IMR-90 (cell line): Measurements from ENCODE around the gene SLTM. TPM values are rescaled to one million over a fixed set of nuclear protein-coding genes. Genes with fewer than 3 reads are reported as not detected.
"Not testable (repeated sequence)": the region's sequence is repeated elsewhere in the genome, so short reads cannot be mapped to it uniquely, and the experiment has no call there.

ENCODE experiments used
- ATAC-seq: fragments of 200-7000 bp; cut with Tn5 transposase; 2 replicates; pipeline ENCODE4 v1.9.1; 2020; ENCODE audit warnings: low read depth, mild to moderate bottlenecking, moderate library complexity
- BruUV-seq: library from RNA; stranded (reverse); fragments of 400-500 nt; replicated peaks from 2 replicates; lab custom pipeline; 2021; lab: Mats Ljungman, UMichigan
- CTCF ChIA-PET: fragments of 300-600 bp; formaldehyde crosslinking; extraction: SDS; loops from one replicate; lab custom pipeline; 2021; ENCODE audit warnings: antibody characterized with exemption; lab: Yijun Ruan, JAX
- POLR2A ChIA-PET: fragments of 300-600 bp; sonication (Branson Sonifier 250); formaldehyde crosslinking; loops from one replicate; lab custom pipeline; 2022; ENCODE audit warnings: antibody characterized with exemption; ENCODE audit not compliant: unreplicated experiment; lab: Charles Lee
- DNase-seq: peaks from one replicate; pipeline ENCODE4 v3.0.0; 2013
- H2AFZ ChIP-seq: replicated peaks from 2 replicates; pipeline ENCODE3; 2013; ENCODE audit warnings: low read length, mild to moderate bottlenecking; ENCODE audit not compliant: poor library complexity
- H2AK5ac ChIP-seq: 2 replicates; pipeline ENCODE4 v1.6.1; 2013; ENCODE audit warnings: low read depth, low read length, inconsistent platforms
- H2AK9ac ChIP-seq: replicated peaks from 2 replicates; pipeline ENCODE3; 2013; ENCODE audit warnings: mild to moderate bottlenecking, low read depth, low read length, moderate library complexity; ENCODE audit not compliant: poor library complexity
- H2BK120ac ChIP-seq: 2 replicates; pipeline ENCODE4 v1.6.1; 2013; ENCODE audit warnings: low read depth, low read length, inconsistent platforms
- H2BK15ac ChIP-seq: 3 replicates; pipeline ENCODE4 v1.6.1; 2013; ENCODE audit warnings: low read depth, low read length, inconsistent platforms
- H2BK20ac ChIP-seq: 2 replicates; pipeline ENCODE4 v1.6.1; 2013; ENCODE audit warnings: low read depth, mild to moderate bottlenecking, inconsistent platforms, low read length, moderate library complexity
- H2BK5ac ChIP-seq: 2 replicates; pipeline ENCODE4 v1.6.1; 2013; ENCODE audit warnings: mild to moderate bottlenecking, low read depth, low read length, inconsistent platforms; ENCODE audit not compliant: poor library complexity, severe bottlenecking
- H3K14ac ChIP-seq: replicated peaks from 2 replicates; pipeline ENCODE4 v1.6.1; 2013; ENCODE audit warnings: low read depth, low read length, inconsistent platforms
- H3K18ac ChIP-seq: 2 replicates; pipeline ENCODE4 v1.6.1; 2013; ENCODE audit warnings: low read depth, low read length, control low read depth
- H3K23ac ChIP-seq: 2 replicates; pipeline ENCODE4 v1.6.1; 2013; ENCODE audit warnings: low read depth, low read length, inconsistent platforms
- H3K27ac ChIP-seq: 2 replicates; pipeline ENCODE4 v1.5.1; 2013; ENCODE audit warnings: mild to moderate bottlenecking, control low read depth, low read length; ENCODE audit not compliant: insufficient read depth
- H3K27me3 ChIP-seq: 2 replicates; pipeline ENCODE4 v1.6.1; 2013; ENCODE audit warnings: low read length; ENCODE audit not compliant: control insufficient read depth, insufficient read depth
- H3K36me3 ChIP-seq: 2 replicates; pipeline ENCODE4 v1.6.1; 2013; ENCODE audit warnings: low read length, mixed read lengths; ENCODE audit not compliant: control insufficient read depth, insufficient read depth
- H3K4ac ChIP-seq: 2 replicates; pipeline ENCODE4 v1.6.1; 2013; ENCODE audit warnings: low read depth, low read length, inconsistent platforms
- H3K4me1 ChIP-seq: 2 replicates; pipeline ENCODE4 v1.6.1; 2013; ENCODE audit warnings: low read length, mixed read lengths; ENCODE audit not compliant: control insufficient read depth, insufficient read depth
- H3K4me2 ChIP-seq: 2 replicates; pipeline ENCODE4 v1.6.1; 2013; ENCODE audit warnings: low read depth, mild to moderate bottlenecking, control low read depth, low read length, moderate library complexity
- H3K4me3 ChIP-seq: 2 replicates; pipeline ENCODE4 v1.5.1; 2013; ENCODE audit warnings: low read depth, mild to moderate bottlenecking, control low read depth, low read length, moderate library complexity; ENCODE audit not compliant: insufficient read depth
- H3K56ac ChIP-seq: 2 replicates; pipeline ENCODE4 v1.6.1; 2013; ENCODE audit warnings: low read length, inconsistent platforms; ENCODE audit not compliant: insufficient read depth; ENCODE audit errors: extremely low read depth
- H3K79me1 ChIP-seq, 2 experiments: 2 replicates each; pipeline ENCODE4 v1.6.1; 2013; ENCODE audit warnings: low read length in 2 of 2, inconsistent platforms in 1 of 2, low read depth in 1 of 2
- H3K9ac ChIP-seq: 2 replicates; pipeline ENCODE4 v1.6.1; 2013; ENCODE audit warnings: low read depth, low read length, control low read depth
- H3K9me1 ChIP-seq: 2 replicates; pipeline ENCODE4 v1.6.1; 2013; ENCODE audit warnings: low read length, inconsistent platforms; ENCODE audit not compliant: insufficient read depth
- H3K9me3 ChIP-seq: 2 replicates; pipeline ENCODE4 v1.6.1; 2013; ENCODE audit warnings: low read length; ENCODE audit not compliant: control insufficient read depth, insufficient read depth
- H4K20me1 ChIP-seq: 2 replicates; pipeline ENCODE4 v1.6.1; 2013; ENCODE audit warnings: low read length, inconsistent platforms; ENCODE audit not compliant: insufficient read depth
- H4K5ac ChIP-seq: 2 replicates; pipeline ENCODE4 v1.6.1; 2013; ENCODE audit warnings: mild to moderate bottlenecking, low read depth, low read length, control low read depth
- H4K8ac ChIP-seq, 2 experiments: 2 replicates each; pipeline ENCODE4 v1.6.1; 2013; ENCODE audit warnings: low read depth in 2 of 2, low read length in 2 of 2, control low read depth in 1 of 2, inconsistent platforms in 1 of 2
- H4K91ac ChIP-seq: 2 replicates; pipeline ENCODE4 v1.6.1; 2013; ENCODE audit warnings: low read depth, low read length, inconsistent platforms; ENCODE audit not compliant: insufficient read depth
- WGBS, 2 experiments: methylation state at CpG; one replicate each; pipeline versions ENCODE4 v1.1.5 to v1.1.7; 2013; ENCODE audit warnings: missing lambda C conversion rate in 2 of 2; ENCODE audit not compliant: insufficient read length in 1 of 2; ENCODE audit errors: extremely low coverage in 2 of 2; 5-methylcytosine and 5-hydroxymethylcytosine counted together
- dilution Hi-C: fragments of 300-500 bp; cut with HindIII; formaldehyde crosslinking; loops from one replicate; pipeline ENCODE4 v1.14.3; 2018; ENCODE audit warnings: low sequenced_read_pairs; ENCODE audit not compliant: unreplicated experiment
- in situ Hi-C: fragments of 300-500 bp; cut with MboI; formaldehyde crosslinking; loops from 3 replicates; pipeline ENCODE4 v1.14.3; 2019; ENCODE audit warnings: low sequenced_read_pairs, inconsistent platforms, mixed read lengths
- intact Hi-C: fragments of 100-400 bp; cut with micrococcal nuclease; formaldehyde crosslinking; loops from 2 replicates; pipeline ENCODE4 v1.10.0; 2022
- polyA plus RNA-seq, 3 experiments: library from polyadenylated mRNA; depleted of rRNA; stranded (reverse); fragments of >200 nt; gene quantifications; 2 replicates each; pipeline ENCODE4 v1.2.3, GENCODE V29; 2012; ENCODE audit warnings: low replicate concordance in 1 of 3
- total RNA-seq: library from RNA; depleted of rRNA; stranded (reverse); fragments of >200 nt; gene quantifications from 2 replicates; pipeline ENCODE4 v1.2.3, GENCODE V29; 2012

SLTM gene
- total and polyA plus RNA-seq, 2 of the 4 experiments (the other 2 are of a cell fraction) = 36.0 to 57.6 TPM

GRCh38 chr15:58851205-58851604 is 82.3 kb downstream of the SLTM start:
- POLR2A ChIA-PET, dilution Hi-C loops, DNase-seq, H4K8ac ChIP-seq, H3K14ac ChIP-seq, H3K18ac ChIP-seq, H2AFZ ChIP-seq, H4K91ac ChIP-seq, BruUV-seq, H3K9me3 ChIP-seq, H4K5ac ChIP-seq, H3K9me1 ChIP-seq, H3K23ac ChIP-seq, H2BK20ac ChIP-seq, H3K4me1 ChIP-seq, H2BK15ac ChIP-seq, H3K9ac ChIP-seq, H4K20me1 ChIP-seq, H3K27ac ChIP-seq, H3K79me1 ChIP-seq, H2BK5ac ChIP-seq, ATAC-seq, H3K4me2 ChIP-seq, H2AK9ac ChIP-seq, H3K27me3 ChIP-seq, H2AK5ac ChIP-seq, H3K4ac ChIP-seq, H3K56ac ChIP-seq, H3K4me3 ChIP-seq, H2BK120ac ChIP-seq, in situ Hi-C loops: not testable (repeated sequence)
- CTCF ChIA-PET = interaction anchor here (0.6 kb wide), 1 partner anchor 12 kb away, joined by 3 read pairs; no protein-coding TSS in a partner anchor
- H3K36me3 ChIP-seq = peaks cover 19% of the 10 kb centered on the region
- no CpG with 5 or more reads among the region's 3 CpGs for WGBS, 2 experiments
- intact Hi-C loops = loop anchor here (10.0 kb wide), 2 partner anchors 56 to 626 kb away; no protein-coding TSS in a partner anchor
